Glomerular visceral epithelial cell (primary cell): ENCODE data around the gene PDLIM5.
"Not testable (repeated sequence)": the region's sequence is repeated elsewhere in the genome, so short reads cannot be mapped to it uniquely, and the experiment has no call there.

Experiments
- DNase-seq: peaks from one replicate; pipeline ENCODE4 v3.0.0-alpha.2; 2016; ENCODE audit errors: extremely low spot score

The PDLIM5 gene

DNA sequence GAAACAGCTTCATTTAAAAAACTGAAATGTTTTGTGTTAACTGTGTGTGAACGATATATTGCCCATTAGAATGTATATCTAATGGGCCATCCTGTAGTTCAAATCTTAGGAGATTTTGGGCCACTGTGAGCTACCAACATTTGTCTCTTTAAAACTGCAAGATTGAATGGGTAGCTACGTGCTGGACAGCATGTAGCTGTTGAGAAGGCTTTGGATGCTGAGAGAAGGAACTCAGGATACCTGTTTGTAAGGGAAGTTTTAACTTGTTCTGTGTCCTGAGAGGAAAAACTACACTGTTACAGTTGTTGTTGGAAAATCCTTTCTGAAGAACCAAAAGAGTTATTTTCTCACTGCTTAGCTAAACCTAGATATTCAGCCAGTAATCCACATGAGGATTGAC is 45.9 kb downstream of the PDLIM5 start:
- DNase-seq: no peak

DNA sequence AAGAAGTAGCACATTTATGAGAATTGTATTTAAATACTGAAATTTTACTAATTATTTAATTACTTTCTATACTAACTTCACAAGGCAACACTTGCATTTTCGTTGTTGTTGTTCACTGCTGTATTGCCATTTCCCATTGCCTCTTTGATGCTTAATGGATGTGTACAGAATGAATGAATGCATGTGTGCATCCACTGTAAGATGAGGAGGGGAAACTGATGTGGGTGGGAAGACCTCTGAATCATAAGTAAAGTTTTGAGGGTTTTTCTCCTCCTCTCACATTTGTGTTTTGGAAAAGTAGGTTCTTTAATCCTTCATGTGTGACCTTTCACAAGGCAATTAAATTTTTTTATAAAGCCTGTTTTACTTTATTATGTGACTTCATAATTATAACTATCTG is 46.8 kb downstream of the PDLIM5 start:
- DNase-seq: no peak

DNA sequence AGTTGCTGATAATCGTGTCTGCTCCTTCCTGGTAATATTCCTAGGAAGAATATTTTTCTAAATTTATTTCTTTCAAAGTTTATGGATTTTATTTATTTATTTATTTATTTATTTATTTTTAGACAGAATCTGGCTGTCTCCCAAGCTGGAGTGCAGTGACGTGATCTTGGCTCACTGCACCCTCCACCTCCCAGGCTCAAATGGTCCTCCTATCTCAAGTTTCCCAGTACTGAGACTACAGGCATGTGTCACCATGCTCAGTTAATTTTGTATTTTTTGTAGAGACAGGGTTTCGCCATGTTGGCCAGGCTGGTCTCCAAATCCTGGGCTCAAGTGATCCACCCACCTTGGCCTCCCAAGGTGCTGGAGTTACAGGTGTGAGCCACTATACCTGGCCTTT is 48.9 kb downstream of the PDLIM5 start:
- DNase-seq: no peak

DNA sequence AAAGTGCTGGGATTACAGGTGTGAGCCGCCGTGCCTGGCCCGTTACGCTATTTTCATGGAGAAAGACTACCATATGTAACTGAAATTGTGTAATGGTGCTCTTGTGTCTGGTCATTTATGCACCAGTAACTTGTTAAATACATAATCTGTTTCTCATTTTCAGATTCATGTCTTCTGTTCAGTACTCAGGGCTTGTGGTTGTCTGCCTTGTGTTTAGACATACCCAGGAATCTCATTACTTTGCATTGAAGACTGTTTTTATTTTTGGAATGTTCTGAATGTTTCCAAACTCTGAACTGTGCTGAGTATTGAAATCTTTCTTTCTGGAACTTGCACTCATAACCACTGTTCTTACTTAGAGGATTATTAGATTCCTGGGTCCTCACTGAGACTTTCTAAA is 52.8 kb downstream of the PDLIM5 start:
- DNase-seq: no peak

DNA sequence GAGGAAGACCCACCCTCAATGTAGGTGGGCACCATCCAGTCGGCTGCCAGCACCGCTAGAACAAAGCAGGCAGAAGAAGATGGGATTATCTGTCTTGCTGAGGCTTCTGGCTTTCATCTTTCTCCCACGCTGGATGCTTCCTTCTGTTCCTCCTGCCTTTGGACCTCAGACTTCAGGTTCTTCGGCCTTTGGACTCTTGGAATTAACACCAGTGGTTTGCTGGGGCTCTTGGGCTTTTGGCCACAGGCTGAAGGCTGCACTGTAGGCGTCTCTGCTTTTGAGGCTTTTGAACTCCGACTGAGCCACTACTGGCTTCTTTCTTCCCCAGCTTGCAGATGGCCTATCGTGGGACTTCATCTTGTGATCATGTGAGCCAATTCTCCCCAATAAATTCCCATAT is 55.1 kb downstream of the PDLIM5 start:
- no peak for DNase-seq

DNA sequence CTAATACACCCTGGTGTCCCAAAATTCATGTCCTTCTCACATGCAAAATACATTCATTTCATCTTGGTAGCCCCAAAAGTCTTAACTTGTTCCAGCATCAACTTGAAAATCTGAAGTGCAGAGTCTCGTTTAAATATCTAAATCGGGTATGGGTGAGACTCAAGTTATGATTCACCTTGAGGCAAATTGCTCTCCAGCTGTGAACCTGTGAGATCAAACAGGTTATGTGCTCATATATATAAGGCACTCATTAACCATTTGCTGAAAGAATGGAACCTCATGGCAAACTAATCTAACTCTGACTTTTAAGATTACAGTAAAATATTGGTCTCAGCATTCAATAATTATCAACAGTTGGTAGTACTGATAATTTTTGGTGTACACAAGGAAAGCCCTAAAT is 55.5 kb downstream of the PDLIM5 start:
- no peak for DNase-seq

DNA sequence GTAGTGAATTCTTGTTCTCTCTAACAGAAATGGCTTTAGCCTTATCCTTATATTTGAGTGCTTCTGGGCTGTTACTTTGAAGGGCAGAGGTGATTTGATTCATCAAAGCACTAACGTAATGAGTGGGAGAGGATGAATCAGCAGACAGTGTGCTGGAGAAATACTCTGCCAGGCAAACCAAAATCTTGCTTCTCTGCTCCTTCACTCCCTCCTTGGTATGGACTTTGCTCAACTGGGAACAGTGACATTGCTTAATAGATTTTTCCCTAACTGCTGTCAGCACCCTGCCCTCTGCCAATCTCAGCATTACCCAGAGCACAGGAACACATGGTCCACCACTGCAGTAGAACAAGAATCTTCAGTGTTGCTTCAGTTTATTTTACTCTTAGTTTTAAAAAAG is 56.0 kb downstream of the PDLIM5 start:
- peak; percentile 66 for DNase-seq

DNA sequence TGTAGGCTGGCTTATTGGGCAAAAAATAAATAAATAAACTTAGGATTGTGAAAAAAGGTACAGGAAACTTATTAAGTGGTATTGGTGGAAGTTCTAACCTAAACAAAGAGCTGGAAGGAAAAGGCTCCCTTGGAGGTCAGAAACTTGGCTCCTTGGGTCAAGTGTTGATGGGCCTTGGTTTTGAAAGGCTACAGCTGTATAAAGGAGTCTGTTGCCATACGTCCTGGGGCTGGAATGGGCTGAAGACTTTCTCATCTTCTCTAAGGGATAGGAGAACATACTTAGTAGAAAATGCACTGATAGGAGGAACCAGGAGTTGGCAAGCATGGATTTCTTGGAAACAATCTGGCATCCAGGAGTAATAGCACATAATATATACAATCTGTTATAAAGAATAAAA is 56.6 kb downstream of the PDLIM5 start:
- DNase-seq: no peak

DNA sequence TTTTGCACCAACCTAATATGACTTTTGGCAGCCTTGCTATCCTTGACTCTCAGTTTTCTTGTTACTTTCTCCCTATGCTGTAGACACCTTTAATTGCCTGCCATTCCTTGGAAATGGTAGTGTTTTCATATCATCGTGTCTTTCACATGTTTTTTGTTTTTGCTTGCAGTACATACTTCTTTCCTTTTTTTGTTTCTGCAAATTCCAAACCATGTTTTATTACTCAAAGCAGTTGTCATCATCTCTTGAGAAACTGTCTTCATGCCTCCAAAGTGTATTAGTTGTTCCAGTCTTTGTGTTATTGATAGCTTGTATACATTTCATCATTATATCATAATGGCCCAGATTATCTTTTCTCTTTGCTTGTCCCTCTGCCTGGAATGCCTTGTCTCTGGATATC is 57.1 kb downstream of the PDLIM5 start:
- no peak for DNase-seq

DNA sequence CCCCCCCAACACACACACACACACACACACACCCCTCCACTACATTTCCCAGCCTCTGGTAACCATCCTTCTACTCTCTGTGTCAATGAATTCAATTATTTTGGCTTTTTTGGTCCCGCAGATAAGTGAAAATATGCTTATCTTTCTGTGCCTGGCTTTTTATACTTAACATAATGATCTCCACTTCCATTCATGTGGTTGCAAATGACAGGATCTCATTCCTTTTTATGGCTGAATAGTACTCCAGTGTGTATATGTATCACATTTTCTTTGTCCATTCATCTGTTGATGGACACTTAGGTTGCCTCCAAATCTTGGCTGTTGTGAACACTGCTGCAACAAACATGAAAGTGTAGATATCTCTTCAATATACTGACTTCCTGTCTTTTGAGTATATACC is 59.8 kb downstream of the PDLIM5 start:
- DNase-seq: no peak

DNA sequence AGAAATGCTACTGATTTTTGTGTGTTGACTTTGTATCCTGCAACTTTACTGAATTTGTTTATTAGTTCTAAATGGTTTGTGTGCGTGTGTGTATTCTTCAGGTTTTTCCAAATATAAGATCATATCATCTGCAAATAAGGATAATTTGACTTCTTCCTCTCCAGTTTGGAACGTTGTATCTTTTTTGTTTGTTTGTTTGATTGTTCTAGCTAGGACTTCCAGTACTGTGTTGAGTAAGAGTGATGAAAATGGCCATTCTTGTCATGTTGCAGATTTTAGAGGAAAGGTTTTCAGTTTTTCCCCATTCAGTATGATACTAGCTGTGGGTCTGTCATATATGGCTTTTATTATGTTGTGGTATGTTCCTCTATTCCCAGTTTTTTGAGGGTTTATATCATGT is 61.8 kb downstream of the PDLIM5 start:
- not testable (repeated sequence) for DNase-seq

DNA sequence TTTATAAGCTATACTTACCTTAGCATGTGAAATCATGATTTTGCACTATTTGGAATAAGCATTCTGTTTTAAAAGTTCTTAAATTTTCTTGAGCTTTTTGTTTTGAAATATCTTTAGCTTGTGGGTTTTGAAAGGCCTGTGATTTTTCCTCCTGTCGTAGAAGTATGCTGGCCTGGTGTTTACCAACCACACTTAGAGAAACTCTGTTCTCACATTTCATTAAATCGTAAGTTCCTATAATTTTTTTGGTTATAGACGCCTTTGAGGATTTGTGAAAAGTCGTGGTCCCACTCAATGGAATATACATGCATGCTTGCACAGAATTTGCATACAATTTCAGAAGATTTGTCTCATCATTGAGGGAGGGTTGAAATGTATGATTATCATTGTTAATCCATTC is 63.6 kb downstream of the PDLIM5 start:
- DNase-seq: no peak

DNA sequence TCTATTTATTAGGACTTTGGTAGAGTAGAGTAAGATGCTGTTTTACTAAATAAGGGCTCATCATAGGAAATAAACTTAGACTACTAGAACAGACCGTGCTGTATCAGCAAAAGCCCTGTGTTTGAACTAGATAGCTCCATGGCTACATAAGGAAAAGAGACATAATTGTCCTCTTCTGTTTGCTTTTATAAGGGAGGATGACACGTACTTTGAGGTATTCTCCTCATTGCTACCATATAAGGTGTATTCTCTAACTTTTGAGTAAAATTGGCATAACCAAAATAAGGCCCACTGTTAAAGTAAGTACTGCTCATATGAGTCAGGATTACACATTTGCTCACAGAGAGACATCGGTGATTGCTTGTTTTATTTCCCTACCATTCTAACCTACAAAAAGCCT is 64.3 kb downstream of the PDLIM5 start:
- peak; percentile 52 for DNase-seq

DNA sequence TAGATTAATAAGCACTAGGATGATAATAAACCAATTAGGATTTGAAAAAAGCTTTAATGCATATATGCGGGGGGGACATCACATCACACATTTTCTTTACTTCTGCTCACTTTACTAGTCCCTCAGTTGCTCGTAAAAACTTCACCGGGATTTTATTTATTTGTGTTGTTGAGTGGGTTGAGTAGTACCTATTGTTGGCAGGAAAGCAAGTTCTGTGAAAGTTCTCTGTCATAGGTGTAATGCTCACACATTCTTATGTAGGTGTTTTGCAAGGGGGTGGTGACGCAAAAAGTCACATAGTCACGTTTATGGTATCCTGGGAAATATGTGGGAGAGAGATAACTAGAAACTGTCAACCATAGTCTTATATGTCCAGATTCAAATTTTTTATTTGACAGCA is 65.3 kb downstream of the PDLIM5 start:
- DNase-seq: no peak

DNA sequence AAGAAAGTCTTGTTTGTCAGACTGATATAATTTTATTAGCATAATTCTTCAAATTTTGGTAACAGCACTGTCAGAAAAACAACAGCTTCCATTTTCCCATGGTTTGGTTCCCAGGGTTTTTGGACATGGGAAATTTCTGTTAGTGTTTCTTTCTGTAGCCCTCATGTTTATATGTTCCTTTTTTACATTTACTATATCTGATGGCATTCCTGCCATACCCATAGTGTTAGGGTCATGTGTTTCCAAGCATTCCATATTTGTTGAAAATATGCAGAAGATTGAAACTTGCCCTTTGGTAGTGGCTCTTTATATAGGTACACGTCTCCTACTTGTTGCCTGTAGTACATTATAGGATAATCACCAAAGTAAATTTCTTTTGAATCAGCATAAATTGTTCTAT is 65.8 kb downstream of the PDLIM5 start:
- DNase-seq: no peak

DNA sequence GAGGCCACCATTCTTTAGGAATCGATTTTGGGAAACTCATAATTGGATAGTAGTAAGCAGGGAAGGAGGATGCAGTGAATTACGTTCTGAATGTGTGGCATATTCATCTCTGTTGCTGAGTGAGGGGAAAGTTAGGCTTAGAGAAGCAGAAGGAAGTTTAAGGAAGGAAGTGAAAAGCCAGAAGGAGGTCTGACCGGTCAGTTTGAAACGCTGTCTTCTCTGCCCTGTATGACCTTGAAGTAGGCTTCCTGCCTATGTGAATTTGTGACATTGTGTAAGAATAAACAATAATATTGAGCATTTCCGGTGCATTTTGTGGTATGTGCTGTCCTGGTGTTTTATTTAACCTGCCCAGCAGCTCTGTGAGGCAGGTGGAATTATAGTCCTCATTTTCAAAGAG is 67.3 kb downstream of the PDLIM5 start:
- DNase-seq: no peak

DNA sequence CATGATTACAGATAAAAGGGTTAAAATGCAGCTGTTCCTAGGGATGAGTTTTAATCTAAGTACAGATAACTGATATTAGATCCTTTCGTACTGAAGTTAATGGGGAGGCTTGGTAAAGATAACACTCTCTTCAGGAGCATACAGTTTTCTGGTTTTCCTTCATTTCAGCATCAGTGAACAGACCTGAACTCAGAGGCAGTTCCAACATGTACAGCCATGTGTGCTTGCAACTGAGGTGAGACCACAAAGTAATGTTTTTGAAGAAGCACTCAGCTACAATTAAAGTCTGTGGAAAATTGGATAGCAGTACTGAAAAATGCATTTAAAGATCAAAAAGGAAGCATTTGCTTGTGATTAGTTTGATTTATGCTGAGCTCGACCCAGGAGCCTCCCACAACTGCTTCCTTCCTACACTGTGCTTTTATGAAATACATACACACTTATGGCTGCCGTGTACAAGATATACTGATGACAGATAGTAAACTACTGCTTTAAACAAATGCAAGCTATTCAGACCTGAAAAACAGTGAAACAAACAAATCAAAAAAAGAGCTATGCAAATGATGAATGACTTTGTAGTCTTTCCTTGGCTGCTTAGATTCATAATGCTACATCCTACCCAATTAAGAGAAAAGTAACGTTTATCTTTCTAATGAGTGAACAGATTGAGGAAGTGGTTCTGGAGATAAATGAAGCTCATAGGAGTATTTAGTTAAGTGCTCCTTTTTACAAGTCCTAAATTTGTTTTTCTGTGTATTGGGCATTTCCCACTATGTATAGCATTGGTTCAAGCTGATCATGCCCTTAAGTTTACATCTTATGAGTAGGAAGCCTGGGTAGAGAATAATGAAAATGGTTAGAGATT is 68.4 kb downstream of the PDLIM5 start:
- DNase-seq: no peak

DNA sequence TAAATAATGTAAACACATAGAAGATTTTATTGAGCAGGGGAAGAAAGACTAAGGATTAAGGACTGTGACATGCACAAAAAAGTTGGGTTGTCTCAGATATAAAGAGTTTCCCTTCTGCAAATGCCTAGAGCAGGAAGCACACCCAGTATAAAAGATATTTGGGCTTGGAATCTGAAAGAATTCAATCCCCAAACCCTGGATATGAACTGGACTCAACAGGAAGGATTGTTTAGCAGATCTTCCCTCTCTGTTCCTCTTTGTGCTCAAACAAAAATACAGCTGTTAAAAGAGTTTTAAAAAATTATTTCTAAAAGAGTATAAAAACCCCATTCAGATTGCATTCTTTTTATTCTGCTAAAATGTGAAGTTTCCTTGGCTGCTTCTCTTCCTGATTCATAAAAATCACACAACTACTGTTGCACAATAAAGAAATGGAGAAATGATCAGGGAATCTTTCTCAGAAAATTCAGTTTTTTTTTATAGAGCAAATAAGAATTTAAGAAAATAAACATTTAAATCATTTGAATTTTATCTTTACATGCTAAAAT is 71.4 kb downstream of the PDLIM5 start:
- DNase-seq: no peak

DNA sequence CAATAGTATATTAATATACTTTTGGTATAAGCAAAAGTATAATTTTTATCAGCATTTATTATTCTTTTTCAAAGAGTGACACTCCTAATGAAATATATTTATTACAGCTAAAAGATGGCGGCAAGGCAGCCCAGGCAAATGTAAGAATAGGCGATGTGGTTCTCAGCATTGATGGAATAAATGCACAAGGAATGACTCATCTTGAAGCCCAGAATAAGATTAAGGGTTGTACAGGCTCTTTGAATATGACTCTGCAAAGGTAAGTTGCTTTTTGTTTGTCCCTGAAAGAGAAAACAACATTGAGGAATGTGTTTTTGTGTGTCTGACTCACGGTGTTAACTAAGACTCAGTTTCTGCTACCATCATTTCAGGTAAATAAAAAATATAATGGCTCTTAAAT is 71.9 kb downstream of the PDLIM5 start:
- DNase-seq: peak; percentile 8

DNA sequence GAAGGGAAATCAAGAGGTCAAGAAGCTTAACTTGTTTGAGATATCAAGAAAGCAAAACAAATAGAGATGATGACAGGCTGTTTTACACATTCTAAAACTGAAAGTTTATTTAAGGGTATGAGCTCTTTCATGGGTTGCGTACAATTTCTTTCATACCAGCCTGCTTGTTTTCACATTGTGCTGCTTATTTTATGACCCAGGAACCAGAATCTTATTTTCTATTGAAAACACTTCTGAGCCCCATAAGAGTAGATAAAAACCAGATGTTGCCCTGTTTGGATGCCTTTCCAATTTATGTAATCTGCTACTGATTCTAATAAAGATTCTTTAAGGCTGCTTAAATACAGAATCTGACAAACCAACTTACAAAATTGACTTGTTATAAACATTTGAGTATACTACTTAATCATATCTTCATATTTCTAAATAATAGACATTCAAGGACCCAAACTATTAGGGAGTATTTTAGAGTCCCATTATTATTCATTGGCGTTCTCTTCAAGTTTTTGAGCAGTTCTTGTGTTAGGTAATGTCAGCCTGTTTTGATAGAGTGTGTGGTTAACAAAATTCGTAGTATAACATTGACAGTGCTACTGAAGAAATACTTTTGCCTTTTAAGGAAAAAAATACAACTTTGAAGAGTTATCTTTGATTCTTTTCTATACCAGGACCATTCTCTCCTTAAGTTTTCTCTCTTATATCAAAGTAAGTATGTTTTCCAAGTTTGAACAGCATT is 74.4 kb downstream of the PDLIM5 start:
- DNase-seq: no peak

DNA sequence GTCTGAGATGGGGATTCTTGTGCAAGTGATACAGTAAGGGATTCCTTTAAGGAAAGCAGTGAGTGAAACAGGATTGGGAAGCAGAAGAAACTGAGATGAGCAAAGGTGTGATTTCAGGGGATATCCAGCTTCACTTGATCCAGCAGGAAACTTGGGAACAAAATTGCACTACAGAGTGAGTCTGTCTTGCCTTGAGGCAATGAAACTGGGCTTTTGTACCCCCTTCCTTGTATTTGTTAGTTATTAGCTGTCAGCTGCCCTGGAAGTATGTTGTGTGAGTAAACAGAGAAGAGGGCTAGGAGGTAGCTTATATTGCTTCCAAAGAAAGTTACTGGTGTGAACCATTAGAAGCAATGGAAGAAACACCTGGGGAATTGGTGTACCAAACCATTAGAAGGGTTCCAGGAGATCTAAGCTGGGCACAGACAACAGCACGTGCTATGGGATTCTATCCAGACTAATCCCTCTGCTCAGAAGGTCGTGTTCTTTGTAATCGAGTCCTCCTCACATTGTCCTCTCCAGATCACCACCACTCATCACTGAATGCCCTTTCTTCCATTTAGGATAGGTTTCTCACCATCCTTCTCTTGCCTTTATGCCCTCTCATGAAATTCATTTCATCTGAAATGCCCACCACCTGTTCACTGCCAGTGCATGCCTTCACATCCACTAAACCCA is 76.0 kb downstream of the PDLIM5 start:
- no peak for DNase-seq

DNA sequence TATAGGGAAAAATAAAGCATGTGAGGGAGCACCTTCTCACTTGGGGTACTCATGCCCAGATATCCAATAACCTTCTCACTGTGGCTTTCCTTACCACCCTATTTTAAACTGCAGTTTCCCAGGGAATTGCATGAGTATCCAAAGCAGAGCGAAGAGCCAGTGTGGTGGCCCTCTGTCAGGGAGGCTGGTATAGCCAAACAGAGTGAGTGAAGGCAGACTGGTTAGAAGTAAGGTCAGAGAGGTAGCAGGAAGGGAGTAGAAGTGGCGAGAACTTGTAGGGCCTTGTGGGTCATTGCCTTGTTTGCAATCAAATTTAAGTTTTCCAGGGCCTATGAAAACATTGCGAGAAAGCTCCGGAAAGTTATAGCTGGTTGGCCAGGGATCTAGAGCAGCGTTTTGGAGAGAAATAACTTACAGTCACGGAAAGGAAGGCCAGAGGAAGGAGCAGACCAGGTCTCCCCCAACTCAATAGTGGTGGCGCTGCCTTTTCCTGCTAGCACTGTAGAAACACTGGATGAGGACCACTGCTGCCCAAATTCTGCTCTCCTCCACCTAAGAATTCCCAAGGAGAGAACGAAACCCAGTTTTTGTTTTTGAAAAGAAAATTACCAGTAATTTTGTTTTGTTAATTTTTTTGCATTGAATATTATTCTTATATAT is 77.2 kb downstream of the PDLIM5 start:
- no peak for DNase-seq
